Activated CD4-positive, alpha-beta T cell treated with anti-CD3 and anti-CD28 coated beads, Interleukin-2, amount 50 U/mL, for 16 hours (primary cell): ENCODE measurements around the gene RAD1.
"Not testable (repeated sequence)": the region's sequence is repeated elsewhere in the genome, so short reads cannot be mapped to it uniquely, and the experiment has no call there.

Experiments
- DNase-seq: peaks from one replicate; pipeline ENCODE4 v3.0.0-alpha.2; 2020

Gene RAD1, protein sequence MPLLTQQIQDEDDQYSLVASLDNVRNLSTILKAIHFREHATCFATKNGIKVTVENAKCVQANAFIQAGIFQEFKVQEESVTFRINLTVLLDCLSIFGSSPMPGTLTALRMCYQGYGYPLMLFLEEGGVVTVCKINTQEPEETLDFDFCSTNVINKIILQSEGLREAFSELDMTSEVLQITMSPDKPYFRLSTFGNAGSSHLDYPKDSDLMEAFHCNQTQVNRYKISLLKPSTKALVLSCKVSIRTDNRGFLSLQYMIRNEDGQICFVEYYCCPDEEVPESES

DNA sequence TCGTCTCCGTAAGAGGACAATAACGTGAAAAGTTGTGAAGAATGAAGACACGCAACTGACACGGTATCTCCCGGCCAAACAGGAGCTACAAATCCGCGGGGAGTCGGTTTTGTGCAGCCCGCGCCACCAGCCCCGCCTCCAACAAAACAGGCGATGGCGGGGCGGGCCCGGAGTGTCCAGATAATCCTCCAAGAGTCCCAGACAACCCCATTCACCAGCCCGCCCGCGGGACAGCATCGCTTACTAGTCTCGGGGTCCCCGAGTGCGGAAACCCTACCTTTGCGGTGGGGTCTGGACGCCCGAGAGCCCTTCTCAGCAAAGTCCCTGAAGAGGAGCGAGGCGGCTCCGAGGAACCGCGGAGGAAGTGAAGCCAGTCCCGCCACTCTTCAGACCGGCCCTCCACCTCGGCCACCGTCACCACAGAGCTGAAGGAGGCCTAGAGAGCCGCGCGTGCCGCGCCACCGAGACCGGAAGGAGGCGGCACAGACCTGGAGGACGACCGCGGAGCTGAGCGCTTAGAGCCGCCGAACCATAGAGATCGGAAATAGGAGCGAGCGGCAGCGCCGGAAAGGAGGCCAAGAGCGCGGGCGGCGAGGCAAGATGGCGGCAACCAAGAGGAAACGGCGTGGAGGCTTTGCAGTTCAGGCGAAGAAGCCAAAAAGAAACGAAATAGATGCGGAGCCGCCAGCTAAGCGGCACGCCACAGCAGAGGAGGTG, at the start of gene RAD1, which contains the start of gene BRIX1:
RAD1 (minus strand) TSS at position 366 of the 717 bp plus-strand sequence. CDS start 612 bp downstream, outside the sequence.
BRIX1 (plus strand) TSS at position 573 of the 717 bp plus-strand sequence; CDS start at position 601, 28 bp downstream.
- DNase-seq = peak; percentile 97

DNA sequence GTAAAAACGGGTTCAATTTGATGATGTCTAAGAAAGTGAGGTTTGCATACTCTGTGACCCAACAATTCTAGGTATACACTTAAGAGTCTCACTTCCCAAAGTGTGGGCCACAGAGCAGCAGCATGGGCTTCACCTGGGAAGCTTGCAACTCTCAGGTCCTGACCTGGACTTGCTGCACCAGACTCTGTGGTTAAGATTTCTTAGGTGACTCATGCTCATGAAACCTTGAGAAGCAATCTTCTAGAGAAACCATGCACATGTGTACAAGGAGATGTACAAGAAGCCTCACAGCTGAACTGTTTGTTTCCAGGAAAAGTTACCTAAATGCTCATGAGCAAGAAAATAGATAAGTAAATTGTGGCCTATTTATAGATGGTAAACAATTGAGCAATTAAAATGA, 44.0 kb upstream of the RAD1 start:
- peak; percentile 55 for DNase-seq

DNA sequence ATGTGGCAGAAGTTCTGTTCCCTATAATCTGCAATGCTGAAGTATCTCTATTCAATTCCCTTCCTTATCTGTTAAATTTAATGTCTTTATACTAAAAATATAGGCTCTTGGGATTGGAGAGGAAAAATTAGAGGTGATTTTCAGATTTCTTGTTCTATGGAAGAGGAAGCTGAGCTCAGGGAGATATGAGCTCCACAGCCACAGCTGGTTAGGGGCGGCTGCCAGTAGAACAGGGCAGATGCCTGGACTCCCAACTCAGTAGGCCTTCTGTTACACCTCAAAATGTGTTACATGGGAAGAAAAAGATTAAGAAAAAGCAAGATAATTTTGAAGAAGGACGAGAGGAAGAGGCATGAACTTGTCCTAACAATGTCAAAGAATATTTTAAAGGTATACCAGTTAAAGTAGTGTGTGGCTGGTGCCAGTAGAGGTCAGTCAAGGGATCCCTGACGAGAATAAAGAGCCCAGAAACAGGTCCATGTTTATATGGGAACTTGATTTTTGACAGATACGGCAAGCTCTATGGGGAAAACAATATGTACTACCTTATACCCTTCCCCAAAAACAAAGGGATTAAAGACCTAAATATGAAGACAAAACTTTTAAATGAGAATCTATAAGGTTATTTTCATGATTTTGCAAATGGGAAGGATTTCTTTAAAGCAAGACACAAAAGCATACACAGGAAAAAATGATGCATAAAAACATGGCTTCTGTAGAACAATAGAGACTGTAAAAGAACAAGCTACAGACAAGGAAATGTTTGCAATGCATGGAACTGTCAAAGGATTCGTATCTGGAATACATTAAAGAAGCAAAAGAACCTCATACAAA, 42.8 kb upstream of the RAD1 start:
- DNase-seq = peak; percentile 24

DNA sequence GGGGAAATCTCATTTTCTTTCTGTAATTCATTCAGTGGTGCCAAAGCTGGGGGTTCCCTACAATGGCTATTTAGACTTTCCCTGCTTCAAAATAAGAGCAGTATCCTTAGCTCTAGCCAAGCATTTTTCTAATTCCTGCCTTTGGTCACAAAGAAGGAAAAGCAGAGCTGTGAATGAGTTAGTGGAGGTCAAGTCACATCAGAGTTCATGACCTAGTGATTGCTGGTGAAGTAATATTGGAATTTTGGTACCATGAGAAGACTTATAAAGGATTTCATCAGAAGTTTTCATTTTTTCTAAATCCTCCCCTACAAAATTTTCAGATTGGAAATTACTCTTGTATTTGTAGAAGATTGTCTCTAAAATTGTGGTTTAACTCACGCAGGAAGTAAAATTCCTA, 42.0 kb upstream of the RAD1 start:
- DNase-seq = no peak

DNA sequence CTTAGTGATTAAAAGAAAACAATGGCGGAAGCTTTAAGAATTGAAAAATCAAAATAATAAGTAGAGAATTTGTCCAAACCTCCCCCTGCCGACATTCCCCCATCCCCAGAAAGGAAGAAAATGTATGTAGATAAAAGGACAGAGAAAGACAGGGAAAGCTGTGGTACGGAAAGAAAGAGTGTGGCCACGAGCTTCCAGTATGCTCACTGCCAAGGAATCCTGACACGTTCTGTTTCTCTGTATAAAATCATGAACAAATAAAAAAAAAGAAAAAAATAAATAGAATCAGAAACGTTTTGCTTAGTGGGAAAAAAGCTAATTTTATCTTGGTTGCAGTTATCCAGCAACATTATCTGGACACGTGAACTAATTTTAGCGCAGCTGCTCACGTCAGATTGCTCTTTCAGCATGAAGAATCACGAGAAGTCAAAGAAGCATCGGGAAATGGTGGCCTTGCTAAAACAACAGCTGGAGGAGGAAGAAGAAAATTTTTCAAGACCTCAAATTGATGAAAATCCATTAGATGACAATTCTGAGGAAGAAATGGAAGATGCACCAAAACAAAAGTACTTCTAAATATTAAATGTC, 29.2 kb upstream of the RAD1 start:
- no peak for DNase-seq

DNA sequence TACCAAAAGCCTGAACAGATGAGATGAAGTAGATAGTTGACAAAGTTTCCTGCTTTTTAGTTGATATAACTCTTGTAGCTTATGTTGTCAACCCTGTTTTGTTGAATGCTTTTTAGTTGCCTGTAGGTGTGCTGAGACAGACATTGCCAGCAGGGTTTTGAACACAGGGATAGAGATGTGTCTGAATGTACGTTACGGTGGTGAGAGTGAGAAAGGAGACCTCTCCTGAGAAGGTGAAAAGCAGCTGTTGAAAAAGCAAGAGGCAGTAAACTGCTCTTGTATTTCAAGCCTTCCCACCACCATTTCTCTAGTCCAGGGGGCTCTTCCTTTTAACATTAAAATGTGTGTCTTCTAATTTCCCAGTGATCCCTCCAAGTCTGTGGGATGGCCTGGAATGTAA, 28.7 kb upstream of the RAD1 start:
- no peak for DNase-seq

DNA sequence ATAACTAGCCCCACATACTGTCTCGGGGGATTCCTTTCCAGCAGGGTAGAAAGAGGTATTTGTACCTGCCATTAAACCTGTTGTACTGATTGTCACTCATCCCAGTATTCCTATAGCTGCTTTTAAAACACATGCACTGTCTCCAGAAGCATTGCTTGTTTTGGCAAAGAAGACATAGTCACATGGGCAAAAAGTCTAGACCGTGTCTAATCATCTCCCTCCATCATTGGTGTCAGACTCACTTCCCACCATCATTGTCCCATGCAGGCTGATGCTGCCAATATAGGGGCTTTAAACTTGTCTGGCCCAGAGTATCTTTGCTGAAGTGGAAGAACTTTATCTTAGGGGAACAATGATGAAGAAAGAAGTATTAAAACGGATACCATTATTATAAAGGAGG, 26.6 kb upstream of the RAD1 start:
- no peak for DNase-seq

DNA sequence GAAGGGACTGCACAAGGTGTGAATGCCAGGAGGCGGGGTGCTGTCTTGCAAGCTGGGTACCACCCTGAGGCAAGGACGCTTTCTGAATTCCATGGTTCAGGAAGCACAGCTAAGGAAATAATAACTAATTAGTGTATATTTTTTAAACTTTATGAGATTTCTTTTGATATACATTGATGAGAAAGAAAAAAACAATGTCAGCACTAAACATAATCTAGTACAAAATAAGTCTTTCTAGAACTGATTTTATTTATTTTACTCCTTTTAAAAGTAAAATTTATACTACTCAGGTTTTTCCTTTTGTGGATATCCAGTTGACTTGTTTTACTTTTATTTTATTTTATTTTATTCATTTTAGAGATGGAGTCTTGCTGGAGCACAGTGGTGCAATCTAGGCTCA, 17.6 kb upstream of the RAD1 start:
- DNase-seq = no peak

DNA sequence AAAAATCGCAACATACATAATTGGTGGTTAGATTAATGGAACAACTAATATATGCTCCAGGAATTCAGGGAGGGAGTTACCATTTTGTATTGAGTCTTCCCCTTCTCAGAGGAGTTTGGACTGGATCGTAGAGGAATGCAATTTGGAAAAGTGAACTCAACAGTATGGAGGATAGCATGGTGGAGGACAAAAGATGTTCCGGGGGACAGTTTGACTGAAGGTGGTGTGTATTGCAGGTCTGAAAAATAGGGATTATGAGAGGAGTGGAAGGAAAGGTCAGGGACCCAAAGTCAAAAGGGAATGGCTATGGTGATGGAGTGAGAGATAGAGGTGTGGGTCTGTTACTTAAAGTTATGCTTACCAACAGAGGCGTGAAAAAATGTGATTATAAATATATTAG, 15.6 kb upstream of the RAD1 start:
- DNase-seq = no peak

DNA sequence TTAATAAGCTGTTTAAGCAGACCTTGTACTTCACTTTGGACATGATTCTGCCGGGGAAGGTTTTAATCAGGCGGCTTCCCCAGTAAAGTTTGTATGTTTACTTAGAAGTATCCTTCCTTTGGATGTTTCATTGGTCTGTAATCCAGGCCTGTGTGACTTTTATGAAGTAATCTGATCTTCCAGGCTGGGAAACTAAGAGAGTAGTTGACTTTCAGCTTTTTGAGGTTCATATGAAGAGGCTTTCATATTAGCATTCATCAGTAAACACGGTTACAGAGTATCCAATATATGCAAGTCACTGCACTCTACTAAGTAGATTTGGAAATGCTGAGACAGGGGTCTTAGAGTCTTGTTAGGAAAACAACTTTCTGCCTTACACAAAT, 15.1 kb upstream of the RAD1 start:
- DNase-seq = no peak

DNA sequence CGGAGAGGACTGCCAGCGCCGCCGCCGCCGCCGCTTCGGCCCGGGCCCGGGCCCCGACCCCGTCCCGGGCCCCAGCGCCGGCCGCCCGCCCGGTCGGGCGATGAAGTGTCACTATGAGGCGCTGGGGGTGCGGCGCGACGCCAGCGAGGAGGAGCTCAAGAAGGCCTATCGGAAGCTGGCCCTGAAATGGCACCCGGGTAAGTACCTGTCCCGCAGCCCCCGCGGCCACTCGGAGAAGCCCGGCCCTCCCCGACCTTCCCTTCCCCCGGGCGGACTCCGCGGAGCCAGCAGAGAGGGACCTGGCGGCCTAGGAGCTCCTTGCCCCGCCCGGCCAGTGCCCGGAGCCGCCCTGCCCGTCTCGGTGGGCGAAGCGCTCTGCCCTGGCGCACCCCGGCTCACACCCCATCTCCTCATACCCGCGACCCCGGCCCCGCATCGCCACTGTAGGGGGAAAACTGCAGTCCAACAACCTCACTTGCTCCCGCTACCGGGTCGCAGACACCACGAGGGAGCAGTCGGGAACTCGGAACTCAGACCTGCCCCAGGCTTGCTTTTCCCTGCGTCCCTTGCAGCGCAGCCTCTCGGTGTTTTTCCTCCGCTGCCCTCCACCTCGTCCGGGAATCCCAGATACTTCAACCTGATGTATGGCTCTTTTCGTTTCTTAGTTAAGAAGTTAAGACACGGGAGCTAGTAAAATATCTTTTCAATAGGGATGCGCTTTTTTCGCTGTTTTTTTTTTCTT, 14.6 kb upstream of the RAD1 start:
- DNase-seq = peak; percentile 84

DNA sequence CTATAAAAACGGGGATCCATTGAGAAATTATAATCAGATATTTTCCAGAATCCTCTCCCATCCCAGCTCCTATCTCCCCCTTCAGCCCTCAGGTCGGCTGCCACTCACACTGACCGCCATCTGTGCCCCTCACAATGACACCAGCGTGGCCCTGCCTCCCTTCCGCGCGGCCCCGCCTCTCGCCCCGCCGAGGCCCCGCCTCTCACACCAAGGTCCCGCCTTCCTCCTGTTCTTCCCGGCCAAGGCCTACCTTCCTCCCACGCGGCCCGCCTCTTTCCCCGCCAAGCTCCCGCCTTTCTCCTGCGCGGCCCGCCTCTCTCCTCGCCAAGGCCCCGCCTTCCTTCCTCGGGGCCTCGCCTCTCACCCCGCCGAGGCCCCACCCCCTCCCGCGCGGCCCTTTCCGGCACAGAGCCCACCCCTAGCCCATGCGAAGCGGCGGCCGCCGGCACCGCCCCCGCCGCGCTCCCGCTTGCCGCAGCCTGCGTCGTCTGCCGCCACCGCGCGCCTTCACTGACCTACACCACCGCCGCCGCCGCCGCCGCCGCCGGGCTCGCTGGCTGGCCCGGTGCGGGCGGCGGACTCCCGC, 13.9 kb upstream of the RAD1 start, which contains the start of gene DNAJC21:
DNAJC21 (plus strand) TSS at position 426 of the 586 bp plus-strand sequence. CDS start 261 bp downstream, outside the sequence.
- peak; percentile 98 for DNase-seq

DNA sequence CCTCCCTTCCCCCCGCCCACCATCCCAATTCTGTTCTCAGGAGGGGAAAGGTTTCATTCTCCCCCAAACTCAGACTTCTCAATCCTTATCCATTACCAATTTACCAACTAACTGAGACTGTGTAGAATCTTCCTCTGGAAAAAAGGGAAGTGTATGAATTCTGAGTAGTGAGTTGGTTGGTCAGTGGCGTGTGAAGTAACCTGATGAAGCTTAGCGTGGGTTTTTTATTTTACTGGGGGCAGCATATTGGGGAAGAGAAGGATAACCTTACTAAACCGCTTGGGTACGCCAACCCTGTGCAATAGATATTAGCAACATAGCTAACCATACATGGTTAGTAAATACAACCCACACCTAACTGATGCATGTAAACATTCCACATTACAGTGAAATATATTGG, 13.0 kb upstream of the RAD1 start:
- no peak for DNase-seq

DNA sequence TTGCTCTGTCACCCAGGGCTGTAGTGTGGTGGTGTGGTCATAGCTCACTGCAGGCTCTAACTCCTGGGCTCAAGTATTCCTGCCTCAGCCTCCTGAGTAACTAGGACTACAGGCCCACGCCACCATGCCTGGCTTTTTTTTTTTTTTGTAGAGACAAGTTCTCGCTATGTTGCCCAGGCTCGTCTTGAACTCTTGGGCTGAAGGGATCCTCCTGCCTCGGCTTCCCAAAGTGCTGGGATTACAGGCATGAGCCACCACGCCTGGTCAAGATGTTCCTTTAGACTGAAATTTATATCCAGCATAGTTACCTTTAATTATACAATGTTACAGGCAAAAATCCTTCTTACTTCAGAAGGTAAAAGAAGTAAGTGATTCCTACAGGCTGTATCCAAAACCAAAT, 12.5 kb upstream of the RAD1 start:
- no peak for DNase-seq

DNA sequence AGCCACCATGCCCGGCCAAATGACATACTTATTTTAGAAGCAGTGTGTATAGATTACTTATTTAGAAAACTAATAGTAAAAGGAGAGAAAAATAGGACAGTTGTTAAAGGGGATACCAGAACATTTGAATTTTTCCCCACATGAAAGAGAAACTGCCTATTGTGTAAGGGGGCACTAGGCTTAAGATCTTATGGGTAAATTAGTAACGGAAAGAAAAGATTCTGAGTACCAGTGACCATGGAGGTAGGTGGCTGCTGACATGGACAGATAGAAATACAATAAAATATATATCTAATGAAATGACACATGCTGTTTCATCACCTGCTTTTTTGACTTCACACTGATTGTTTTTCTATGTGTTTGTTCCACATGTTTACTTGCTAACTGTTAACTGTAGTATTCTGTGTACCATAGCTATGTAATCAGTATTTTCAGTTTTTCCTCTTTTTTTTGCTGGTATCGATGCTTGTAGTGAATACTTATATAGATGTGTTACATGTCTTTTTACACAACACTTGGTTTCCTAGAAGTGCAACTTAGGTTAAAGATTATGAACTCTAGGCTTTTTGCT, 11.1 kb upstream of the RAD1 start:
- no peak for DNase-seq

DNA sequence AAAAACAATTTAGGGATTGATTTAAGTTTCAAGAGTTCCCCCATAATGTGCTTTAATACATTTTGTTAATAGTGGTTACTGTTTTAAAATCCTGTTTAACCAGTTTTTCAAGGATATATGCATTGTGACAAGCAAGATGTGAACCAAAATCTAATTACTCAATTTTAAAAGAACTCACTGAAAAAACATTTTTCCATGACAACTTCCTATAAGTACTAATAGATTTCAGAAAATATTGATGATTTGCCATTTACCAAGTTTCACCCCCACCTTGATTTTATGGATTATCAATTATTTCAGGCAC, 9.1 kb upstream of the RAD1 start:
- no peak for DNase-seq

DNA sequence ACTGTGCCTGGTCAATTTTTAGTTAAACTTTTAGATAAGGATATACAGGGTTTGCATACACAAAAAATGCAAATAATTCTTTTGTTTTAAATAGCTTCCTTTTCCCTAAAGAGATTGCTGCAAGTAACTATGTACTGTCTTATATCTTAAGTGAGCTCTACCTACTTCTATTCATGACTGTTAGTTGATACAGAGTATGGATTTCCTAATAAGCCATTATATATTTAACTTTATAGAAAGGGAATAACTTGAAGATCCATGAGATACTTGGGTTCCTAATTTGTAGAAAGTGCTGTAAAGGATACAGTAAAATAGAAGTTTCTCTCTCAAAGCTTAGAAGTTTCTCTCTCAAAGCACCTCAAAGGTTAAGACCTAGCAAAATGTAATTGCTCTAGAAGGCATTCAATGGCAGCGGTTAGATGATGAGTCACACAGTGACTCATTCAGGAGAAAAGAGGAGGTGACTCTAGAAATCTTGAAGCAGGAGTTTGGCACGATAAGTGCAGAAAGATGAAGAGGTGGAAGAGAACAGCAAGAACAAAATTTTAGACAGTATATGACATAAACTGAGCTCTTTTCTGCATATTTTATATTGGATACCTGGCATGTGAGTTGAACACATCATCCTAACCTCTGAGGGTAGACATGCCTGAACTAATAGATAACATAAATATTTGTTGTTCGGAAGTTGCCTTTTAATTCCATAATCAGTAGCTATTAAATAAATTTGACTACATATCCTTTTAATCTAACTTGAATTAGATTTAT, 8.6 kb upstream of the RAD1 start:
- DNase-seq = peak; percentile 83

DNA sequence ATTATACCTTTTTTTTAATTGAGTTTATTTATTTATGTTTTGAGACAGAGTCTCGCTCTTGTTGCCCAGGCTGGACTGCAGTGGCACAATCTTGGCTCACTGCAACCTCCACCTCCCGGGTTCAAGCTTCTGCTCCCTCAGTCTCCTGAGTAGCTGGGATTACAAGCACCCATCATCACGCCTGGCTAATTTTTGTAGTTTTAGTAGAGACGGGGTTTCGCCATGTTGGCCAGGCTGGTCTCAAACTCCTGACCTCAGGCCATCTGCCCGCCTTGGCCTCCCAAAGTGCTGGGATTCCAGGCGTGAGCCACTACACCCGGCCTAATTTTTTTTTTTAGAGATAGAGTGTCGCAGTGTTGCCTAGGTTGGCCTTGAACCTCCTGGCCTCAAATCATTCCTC, 8.0 kb upstream of the RAD1 start:
- not testable (repeated sequence) for DNase-seq

DNA sequence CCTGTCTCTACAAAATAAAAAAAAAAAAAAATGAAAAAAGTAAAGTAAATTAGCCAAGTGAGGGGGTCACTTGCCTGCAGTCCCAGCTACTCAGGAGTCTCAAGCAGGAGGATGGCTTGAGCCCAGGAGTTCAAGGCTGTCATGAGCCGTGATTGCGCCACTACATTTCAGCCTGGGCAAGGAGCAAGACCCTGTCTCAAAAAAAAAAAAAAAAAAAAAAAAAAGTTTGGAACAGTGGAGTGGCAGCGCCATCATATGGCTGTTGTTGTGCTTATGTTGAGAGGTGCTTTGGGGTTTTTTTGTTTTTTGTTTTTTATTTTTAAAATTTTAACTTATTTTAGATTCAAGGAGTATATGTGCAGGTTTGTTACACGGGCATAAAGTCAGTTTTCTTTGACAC, 3.8 kb upstream of the RAD1 start:
- DNase-seq = no peak

DNA sequence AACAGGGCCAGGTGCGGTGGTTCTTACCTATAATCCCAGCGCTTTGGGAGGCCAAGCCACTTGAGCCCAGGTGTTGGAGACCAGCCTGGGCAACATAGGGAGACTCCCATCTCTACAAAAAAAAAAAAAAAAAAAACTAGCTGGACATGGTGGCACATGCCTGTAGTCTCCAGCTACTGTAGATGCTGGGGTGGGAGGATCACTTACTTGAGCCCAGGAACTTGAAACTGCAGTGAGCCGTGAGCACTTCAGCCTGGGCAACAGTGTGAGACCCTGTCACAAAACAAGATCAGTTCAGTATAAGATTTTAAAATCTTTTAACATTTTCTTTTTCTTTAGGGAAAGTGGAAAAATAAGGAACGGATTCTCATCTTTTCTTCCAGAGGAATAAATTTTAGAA, 2.7 kb upstream of the RAD1 start:
- DNase-seq = peak; percentile 19

DNA sequence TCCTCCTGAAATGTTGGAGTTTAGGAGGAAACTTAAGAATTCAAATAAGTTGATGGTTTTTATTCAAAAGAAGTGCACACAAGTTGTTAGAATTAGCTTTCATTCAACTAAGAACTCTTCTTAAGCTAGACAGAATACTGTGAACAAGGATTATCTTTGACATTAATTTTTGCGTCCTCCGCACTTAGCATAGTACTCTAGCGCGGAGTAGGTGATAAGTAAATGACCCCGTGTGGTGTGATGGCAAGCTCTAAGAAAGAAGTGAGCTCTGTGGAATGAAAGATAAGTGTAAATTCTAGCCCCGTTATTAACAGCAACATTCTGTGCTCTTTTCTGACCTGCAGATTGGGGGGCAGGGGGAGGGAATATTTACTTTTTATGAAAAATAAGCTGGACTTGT, 1.2 kb upstream of the RAD1 start:
- DNase-seq = no peak
